IMR-90 (cell line): ENCODE results near the gene GPC6. TPM values are rescaled to one million over a fixed set of nuclear protein-coding genes. Genes with fewer than 3 reads are reported as not detected.

Experiments
- ATAC-seq: fragments of 200-7000 bp; cut with Tn5 transposase; 2 replicates; pipeline ENCODE4 v1.9.1; 2020; ENCODE audit warnings: low read depth, mild to moderate bottlenecking, moderate library complexity
- BruUV-seq: library from RNA; stranded (reverse); fragments of 400-500 nt; replicated peaks from 2 replicates; lab custom pipeline; 2021; lab: Mats Ljungman, UMichigan
- CTCF ChIA-PET: fragments of 300-600 bp; formaldehyde crosslinking; extraction: SDS; loops from one replicate; lab custom pipeline; 2021; ENCODE audit warnings: antibody characterized with exemption; lab: Yijun Ruan, JAX
- POLR2A ChIA-PET: fragments of 300-600 bp; sonication (Branson Sonifier 250); formaldehyde crosslinking; loops from one replicate; lab custom pipeline; 2022; ENCODE audit warnings: antibody characterized with exemption; ENCODE audit not compliant: unreplicated experiment; lab: Charles Lee
- DNase-seq: peaks from one replicate; pipeline ENCODE4 v3.0.0; 2013
- H2AFZ ChIP-seq: replicated peaks from 2 replicates; pipeline ENCODE3; 2013; ENCODE audit warnings: low read length, mild to moderate bottlenecking; ENCODE audit not compliant: poor library complexity
- H2AK5ac ChIP-seq: 2 replicates; pipeline ENCODE4 v1.6.1; 2013; ENCODE audit warnings: low read depth, low read length, inconsistent platforms
- H2AK9ac ChIP-seq: replicated peaks from 2 replicates; pipeline ENCODE3; 2013; ENCODE audit warnings: mild to moderate bottlenecking, low read depth, low read length, moderate library complexity; ENCODE audit not compliant: poor library complexity
- H2BK120ac ChIP-seq: 2 replicates; pipeline ENCODE4 v1.6.1; 2013; ENCODE audit warnings: low read depth, low read length, inconsistent platforms
- H2BK15ac ChIP-seq: 3 replicates; pipeline ENCODE4 v1.6.1; 2013; ENCODE audit warnings: low read depth, low read length, inconsistent platforms
- H2BK20ac ChIP-seq: 2 replicates; pipeline ENCODE4 v1.6.1; 2013; ENCODE audit warnings: low read depth, mild to moderate bottlenecking, inconsistent platforms, low read length, moderate library complexity
- H2BK5ac ChIP-seq: 2 replicates; pipeline ENCODE4 v1.6.1; 2013; ENCODE audit warnings: mild to moderate bottlenecking, low read depth, low read length, inconsistent platforms; ENCODE audit not compliant: poor library complexity, severe bottlenecking
- H3K14ac ChIP-seq: replicated peaks from 2 replicates; pipeline ENCODE4 v1.6.1; 2013; ENCODE audit warnings: low read depth, low read length, inconsistent platforms
- H3K18ac ChIP-seq: 2 replicates; pipeline ENCODE4 v1.6.1; 2013; ENCODE audit warnings: low read depth, low read length, control low read depth
- H3K23ac ChIP-seq: 2 replicates; pipeline ENCODE4 v1.6.1; 2013; ENCODE audit warnings: low read depth, low read length, inconsistent platforms
- H3K27ac ChIP-seq: 2 replicates; pipeline ENCODE4 v1.5.1; 2013; ENCODE audit warnings: mild to moderate bottlenecking, control low read depth, low read length; ENCODE audit not compliant: insufficient read depth
- H3K27me3 ChIP-seq: 2 replicates; pipeline ENCODE4 v1.6.1; 2013; ENCODE audit warnings: low read length; ENCODE audit not compliant: control insufficient read depth, insufficient read depth
- H3K36me3 ChIP-seq: 2 replicates; pipeline ENCODE4 v1.6.1; 2013; ENCODE audit warnings: low read length, mixed read lengths; ENCODE audit not compliant: control insufficient read depth, insufficient read depth
- H3K4ac ChIP-seq: 2 replicates; pipeline ENCODE4 v1.6.1; 2013; ENCODE audit warnings: low read depth, low read length, inconsistent platforms
- H3K4me1 ChIP-seq: 2 replicates; pipeline ENCODE4 v1.6.1; 2013; ENCODE audit warnings: low read length, mixed read lengths; ENCODE audit not compliant: control insufficient read depth, insufficient read depth
- H3K4me2 ChIP-seq: 2 replicates; pipeline ENCODE4 v1.6.1; 2013; ENCODE audit warnings: low read depth, mild to moderate bottlenecking, control low read depth, low read length, moderate library complexity
- H3K4me3 ChIP-seq: 2 replicates; pipeline ENCODE4 v1.5.1; 2013; ENCODE audit warnings: low read depth, mild to moderate bottlenecking, control low read depth, low read length, moderate library complexity; ENCODE audit not compliant: insufficient read depth
- H3K56ac ChIP-seq: 2 replicates; pipeline ENCODE4 v1.6.1; 2013; ENCODE audit warnings: low read length, inconsistent platforms; ENCODE audit not compliant: insufficient read depth; ENCODE audit errors: extremely low read depth
- H3K79me1 ChIP-seq, 2 experiments: 2 replicates each; pipeline ENCODE4 v1.6.1; 2013; ENCODE audit warnings: low read length in 2 of 2, inconsistent platforms in 1 of 2, low read depth in 1 of 2
- H3K9ac ChIP-seq: 2 replicates; pipeline ENCODE4 v1.6.1; 2013; ENCODE audit warnings: low read depth, low read length, control low read depth
- H3K9me1 ChIP-seq: 2 replicates; pipeline ENCODE4 v1.6.1; 2013; ENCODE audit warnings: low read length, inconsistent platforms; ENCODE audit not compliant: insufficient read depth
- H3K9me3 ChIP-seq: 2 replicates; pipeline ENCODE4 v1.6.1; 2013; ENCODE audit warnings: low read length; ENCODE audit not compliant: control insufficient read depth, insufficient read depth
- H4K20me1 ChIP-seq: 2 replicates; pipeline ENCODE4 v1.6.1; 2013; ENCODE audit warnings: low read length, inconsistent platforms; ENCODE audit not compliant: insufficient read depth
- H4K5ac ChIP-seq: 2 replicates; pipeline ENCODE4 v1.6.1; 2013; ENCODE audit warnings: mild to moderate bottlenecking, low read depth, low read length, control low read depth
- H4K8ac ChIP-seq, 2 experiments: 2 replicates each; pipeline ENCODE4 v1.6.1; 2013; ENCODE audit warnings: low read depth in 2 of 2, low read length in 2 of 2, control low read depth in 1 of 2, inconsistent platforms in 1 of 2
- H4K91ac ChIP-seq: 2 replicates; pipeline ENCODE4 v1.6.1; 2013; ENCODE audit warnings: low read depth, low read length, inconsistent platforms; ENCODE audit not compliant: insufficient read depth
- BHLHE40 ChIP-seq: fragments of 150-350 bp; IDR thresholded peaks from 2 replicates; pipeline ENCODE4 v1.6.1; 2016; ENCODE audit warnings: mild to moderate bottlenecking, low read depth, low read length
- CHD1 ChIP-seq: IDR thresholded peaks from 2 replicates; pipeline ENCODE4 v1.6.1; 2012; ENCODE audit warnings: low read depth, low read length, improper control_type of control experiment
- MAFK ChIP-seq: IDR thresholded peaks from 2 replicates; pipeline ENCODE4 v1.6.1; 2012; ENCODE audit warnings: low read depth, low read length, improper control_type of control experiment
- MXI1 ChIP-seq: IDR thresholded peaks from 2 replicates; pipeline ENCODE4 v1.6.1; 2012; ENCODE audit warnings: low read depth, mild to moderate bottlenecking, low read length, moderate library complexity, borderline replicate concordance
- NFE2L2 ChIP-seq: fragments of 150-350 bp; IDR thresholded peaks from 2 replicates; pipeline ENCODE4 v1.6.1; 2016; ENCODE audit warnings: low read depth, mild to moderate bottlenecking, low read length
- RCOR1 ChIP-seq: IDR thresholded peaks from 2 replicates; pipeline ENCODE4 v1.6.1; 2012; ENCODE audit warnings: mild to moderate bottlenecking, low read length, improper control_type of control experiment; ENCODE audit not compliant: insufficient replicate concordance
- RFX5 ChIP-seq: IDR thresholded peaks from 2 replicates; pipeline ENCODE4 v1.8.0; 2012; ENCODE audit warnings: low read depth, mild to moderate bottlenecking, low read length, moderate library complexity
- SMC3 ChIP-seq: fragments of 150-350 bp; IDR thresholded peaks from 2 replicates; pipeline ENCODE4 v1.6.1; 2016; ENCODE audit warnings: low read depth, mild to moderate bottlenecking, antibody characterized with exemption, low read length, moderate library complexity
- WGBS, 2 experiments: methylation state at CpG; one replicate each; pipeline versions ENCODE4 v1.1.5 to v1.1.7; 2013; ENCODE audit warnings: missing lambda C conversion rate in 2 of 2; ENCODE audit not compliant: insufficient read length in 1 of 2; ENCODE audit errors: extremely low coverage in 2 of 2; 5-methylcytosine and 5-hydroxymethylcytosine counted together
- dilution Hi-C: fragments of 300-500 bp; cut with HindIII; formaldehyde crosslinking; loops from one replicate; pipeline ENCODE4 v1.14.3; 2018; ENCODE audit warnings: low sequenced_read_pairs; ENCODE audit not compliant: unreplicated experiment
- in situ Hi-C: fragments of 300-500 bp; cut with MboI; formaldehyde crosslinking; loops from 3 replicates; pipeline ENCODE4 v1.14.3; 2019; ENCODE audit warnings: low sequenced_read_pairs, inconsistent platforms, mixed read lengths
- intact Hi-C: fragments of 100-400 bp; cut with micrococcal nuclease; formaldehyde crosslinking; loops from 2 replicates; pipeline ENCODE4 v1.10.0; 2022
- polyA plus RNA-seq, 3 experiments: library from polyadenylated mRNA; depleted of rRNA; stranded (reverse); fragments of >200 nt; gene quantifications; 2 replicates each; pipeline ENCODE4 v1.2.3, GENCODE V29; 2012; ENCODE audit warnings: low replicate concordance in 1 of 3
- total RNA-seq: library from RNA; depleted of rRNA; stranded (reverse); fragments of >200 nt; gene quantifications from 2 replicates; pipeline ENCODE4 v1.2.3, GENCODE V29; 2012
- TF ChIP-seq, protein P1 (sequence below): fragments of 150-350 bp; IDR thresholded peaks from 2 replicates; pipeline ENCODE4 v1.6.1; 2016; ENCODE audit warnings: low read depth, mild to moderate bottlenecking, low read length, moderate library complexity, borderline replicate concordance

GPC6 gene
- total and polyA plus RNA-seq, 2 of the 4 experiments (the other 2 are of a cell fraction): 14.9 to 39.4 TPM

DNA sequence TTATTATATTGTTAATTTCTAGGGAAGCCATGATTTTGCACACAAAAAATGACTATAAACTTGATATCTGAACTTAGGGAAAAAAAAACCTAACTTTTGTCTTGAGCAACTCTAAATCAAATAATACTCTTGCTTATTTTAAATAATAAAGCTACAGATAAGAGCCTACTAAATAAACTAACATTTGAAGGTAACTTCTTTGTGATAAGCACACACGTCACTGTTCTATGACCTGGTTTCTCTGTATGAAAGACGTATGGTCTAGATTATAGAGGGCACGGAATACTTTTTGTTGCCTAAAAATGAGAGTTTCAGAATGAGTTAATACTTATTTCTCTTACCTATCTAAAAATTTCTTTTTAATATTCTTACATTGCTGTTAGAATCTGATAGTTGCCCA lies 649.6 kb downstream of the GPC6 start:
- ATAC-seq (no peak), DNase-seq (no peak)
- in situ Hi-C loops: no loop called here
- Histone ChIP-seq H2AK9ac (no peak overlapping the region), H3K27me3 (no peaks in the 10 kb centered on the region), H3K4me3 (no peak overlapping the region), H4K5ac (no peak overlapping the region), H3K4me1 (peaks cover 3% of the 10 kb centered on the region), H3K9ac (no peak overlapping the region), H3K79me1 (0 out of 4 replicates have a peak, but pooled peaks cover 0 to 5% of the 10 kb centered on the region in 2 experiments), H3K4me2 (no peak overlapping the region), H3K56ac (no peak overlapping the region), H3K9me3 (peaks cover 2% of the 10 kb centered on the region), H3K27ac (no peak overlapping the region), H2BK120ac (no peak overlapping the region), H2BK20ac (no peak overlapping the region), H3K23ac (no peak overlapping the region), H4K91ac (no peak overlapping the region), H3K36me3 (peaks cover 2% of the 10 kb centered on the region; the same call in 1 of the 2 replicates), H4K8ac (no peak overlapping the region), H2BK5ac (no peak overlapping the region), H2AFZ (no peak overlapping the region), H4K20me1 (no peaks in the 10 kb centered on the region), H2AK5ac (no peak overlapping the region), H2BK15ac (no peak overlapping the region), H3K9me1 (no peaks in the 10 kb centered on the region), H3K4ac (no peak overlapping the region), H3K18ac (no peak overlapping the region), H3K14ac (no peak overlapping the region)
- no peak for TF ChIP-seq RFX5
- TF ChIP-seq RCOR1: no peak
- TF ChIP-seq BHLHE40: no peak
- no peak for TF ChIP-seq SMC3
- no peak for TF ChIP-seq MAFK
- TF ChIP-seq NFE2L2: no peak
- TF ChIP-seq, protein P1, sequence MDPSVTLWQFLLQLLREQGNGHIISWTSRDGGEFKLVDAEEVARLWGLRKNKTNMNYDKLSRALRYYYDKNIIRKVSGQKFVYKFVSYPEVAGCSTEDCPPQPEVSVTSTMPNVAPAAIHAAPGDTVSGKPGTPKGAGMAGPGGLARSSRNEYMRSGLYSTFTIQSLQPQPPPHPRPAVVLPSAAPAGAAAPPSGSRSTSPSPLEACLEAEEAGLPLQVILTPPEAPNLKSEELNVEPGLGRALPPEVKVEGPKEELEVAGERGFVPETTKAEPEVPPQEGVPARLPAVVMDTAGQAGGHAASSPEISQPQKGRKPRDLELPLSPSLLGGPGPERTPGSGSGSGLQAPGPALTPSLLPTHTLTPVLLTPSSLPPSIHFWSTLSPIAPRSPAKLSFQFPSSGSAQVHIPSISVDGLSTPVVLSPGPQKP: no peak
- TF ChIP-seq CHD1: no peak
- TF ChIP-seq MXI1: no peak
- ChIA-PET CTCF (interaction anchor here (1.0 kb wide), 1 partner anchor 9 kb away, joined by 4 read pairs; no protein-coding TSS in a partner anchor), POLR2A (no interaction called here)
- intact Hi-C loops: no loop called here
- no TSS peak for BruUV-seq
- dilution Hi-C loops: no loop called here
- no CpG with 5 or more reads among the region's 3 CpGs for WGBS, 2 experiments
